H1 (cell line): ENCODE results near the gene GPC6. TPM values are rescaled to one million over a fixed set of nuclear protein-coding genes. Genes with fewer than 3 reads are reported as not detected.

Experiments used
- CTCF ChIA-PET: fragments of 300-600 bp; sonication (Branson Sonifier 250); formaldehyde crosslinking; loops from one replicate; lab custom pipeline; 2021; ENCODE audit not compliant: partially characterized antibody; lab: Charles Lee
- POLR2A ChIA-PET: fragments of 300-600 bp; sonication (Branson Sonifier 250); formaldehyde crosslinking; loops from one replicate; lab custom pipeline; 2021; ENCODE audit warnings: inconsistent platforms; ENCODE audit not compliant: partially characterized antibody; lab: Charles Lee
- DNase-seq, 2 experiments: peaks; one replicate each; pipeline versions ENCODE4 v3.0.0 to v3.0.0-alpha.2; 2010 to 2022; ENCODE audit warnings: low spot score in 2 of 2, low read depth in 1 of 2, mixed read lengths in 1 of 2
- FAIRE-seq: peaks from 2 replicates; lab custom pipeline; 2011; peaks lifted over from hg19 to GRCh38; lab: Jason Lieb, UNC
- H2AFZ ChIP-seq: 2 replicates; pipeline ENCODE4 v1.8.1; 2012; ENCODE audit warnings: low read length, inconsistent platforms
- H2AK5ac ChIP-seq: 2 replicates; pipeline ENCODE4 v1.6.1; 2013; ENCODE audit warnings: low read depth, low read length
- H2BK120ac ChIP-seq: replicated peaks from 2 replicates; pipeline ENCODE3; 2013; ENCODE audit warnings: low read depth, low read length, inconsistent platforms
- H2BK12ac ChIP-seq: 2 replicates; pipeline ENCODE4 v1.6.1; 2013; ENCODE audit warnings: low read depth, low read length
- H2BK15ac ChIP-seq: 2 replicates; pipeline ENCODE4 v1.6.1; 2013; ENCODE audit warnings: low read length
- H2BK20ac ChIP-seq: 2 replicates; pipeline ENCODE4 v1.6.1; 2013; ENCODE audit warnings: low read length
- H2BK5ac ChIP-seq: 2 replicates; pipeline ENCODE4 v1.6.1; 2013; ENCODE audit warnings: low read depth, low read length
- H3K14ac ChIP-seq: 2 replicates; pipeline ENCODE4 v1.6.1; 2013; ENCODE audit warnings: inconsistent platforms; ENCODE audit not compliant: insufficient read length
- H3K18ac ChIP-seq: 2 replicates; pipeline ENCODE4 v1.6.1; 2013; ENCODE audit warnings: low read length; ENCODE audit errors: extremely low read depth
- H3K23ac ChIP-seq: 2 replicates; pipeline ENCODE4 v1.6.1; 2013; ENCODE audit warnings: inconsistent platforms; ENCODE audit not compliant: insufficient read length
- H3K23me2 ChIP-seq: 2 replicates; pipeline ENCODE4 v1.6.1; 2013; ENCODE audit warnings: low read depth, low read length
- H3K27ac ChIP-seq: 2 replicates; pipeline ENCODE4 v1.6.1; 2011; ENCODE audit warnings: low read depth, low read length, inconsistent platforms
- H3K27me3 ChIP-seq, 4 experiments: replicated peaks in 1 of 4; 1 replicate in 1 of 4; 2 replicates in 3 of 4; pipeline versions ENCODE4 v1.6.1 to v1.8.1; 2011 to 2013; ENCODE audit warnings: low read length in 3 of 4, mild to moderate bottlenecking in 3 of 4, inconsistent platforms in 2 of 4, mixed read lengths in 2 of 4, moderate library complexity in 1 of 4; ENCODE audit not compliant: control insufficient read depth in 3 of 4, insufficient read depth in 3 of 4; ENCODE audit errors: extremely low read depth in 1 of 4
- H3K36me3 ChIP-seq, 4 experiments: 2 replicates each; pipeline versions ENCODE4 v1.6.1 to v1.8.1; 2011 to 2013; ENCODE audit warnings: mild to moderate bottlenecking in 4 of 4, low read length in 3 of 4, moderate library complexity in 2 of 4, control low read depth in 1 of 4, inconsistent platforms in 1 of 4; ENCODE audit not compliant: insufficient read depth in 4 of 4, control insufficient read depth in 2 of 4
- H3K4ac ChIP-seq: replicated peaks from 2 replicates; pipeline ENCODE3; 2013; ENCODE audit warnings: low read length, low read depth, mixed read lengths, inconsistent platforms; ENCODE audit not compliant: insufficient read length
- H3K4me1 ChIP-seq, 4 experiments: replicated peaks in 1 of 4; 1 replicate in 1 of 4; 2 replicates in 3 of 4; pipeline versions ENCODE4 v1.6.1 to v1.8.1; 2011 to 2013; ENCODE audit warnings: low read length in 3 of 4, inconsistent platforms in 2 of 4, mixed read lengths in 1 of 4; ENCODE audit not compliant: insufficient read depth in 4 of 4, control insufficient read depth in 3 of 4
- H3K4me2 ChIP-seq, 2 experiments: 2 replicates each; pipeline versions ENCODE4 v1.6.1 to v1.8.1; 2011 to 2013; ENCODE audit warnings: low read depth in 2 of 2, low read length in 2 of 2, control low read depth in 1 of 2, inconsistent platforms in 1 of 2, mild to moderate bottlenecking in 1 of 2; ENCODE audit not compliant: insufficient read depth in 1 of 2
- H3K4me3 ChIP-seq, 4 experiments: fragments of 200-600, 300-600 bp in 1 of 4; sonication (generic), shearing (Covaris generic), sonication (Bioruptor Twin) in 1 of 4; 2 replicates each; pipeline versions ENCODE4 v1.5.1 to v1.8.1; 2011 to 2016; ENCODE audit warnings: low read length in 4 of 4, low read depth in 3 of 4, control low read depth in 2 of 4, inconsistent platforms in 2 of 4, mild to moderate bottlenecking in 2 of 4, mixed read lengths in 1 of 4, moderate library complexity in 1 of 4; ENCODE audit not compliant: insufficient read depth in 2 of 4; ENCODE audit errors: extremely low read depth in 1 of 4
- H3K56ac ChIP-seq: replicated peaks from 2 replicates; pipeline ENCODE3; 2013; ENCODE audit warnings: low read depth, mild to moderate bottlenecking, mixed read lengths, low read length, inconsistent platforms; ENCODE audit not compliant: insufficient read length
- H3K79me1 ChIP-seq: 2 replicates; pipeline ENCODE4 v1.6.1; 2013; ENCODE audit warnings: low read depth, low read length, control low read depth
- H3K79me2 ChIP-seq, 2 experiments: 2 replicates each; pipeline versions ENCODE4 v1.6.1 to v1.8.1; 2012 to 2013; ENCODE audit warnings: low read length in 2 of 2, mild to moderate bottlenecking in 2 of 2, inconsistent platforms in 1 of 2; ENCODE audit not compliant: insufficient read depth in 2 of 2, control insufficient read depth in 1 of 2
- H3K9ac ChIP-seq, 4 experiments: replicated peaks in 1 of 4; 1 replicate in 1 of 4; 2 replicates in 3 of 4; pipeline versions ENCODE4 v1.6.1 to v1.8.1; 2011 to 2013; ENCODE audit warnings: low read depth in 3 of 4, low read length in 3 of 4, control low read depth in 2 of 4, mild to moderate bottlenecking in 2 of 4, moderate library complexity in 2 of 4, inconsistent platforms in 1 of 4; ENCODE audit errors: extremely low read depth in 1 of 4
- H3K9me3 ChIP-seq, 2 experiments: 2 replicates each; pipeline versions ENCODE4 v1.6.1 to v1.8.1; 2012 to 2013; ENCODE audit warnings: mild to moderate bottlenecking in 2 of 2, moderate library complexity in 2 of 2, control low read depth in 1 of 2, inconsistent platforms in 1 of 2, low read depth in 1 of 2, low read length in 1 of 2, mixed read lengths in 1 of 2; ENCODE audit not compliant: insufficient read depth in 2 of 2
- H4K20me1 ChIP-seq, 2 experiments: replicated peaks in 1 of 2; 2 replicates each; pipeline versions ENCODE3 to v1.8.1; 2011 to 2013; ENCODE audit warnings: inconsistent platforms in 2 of 2, low read length in 2 of 2, mild to moderate bottlenecking in 1 of 2; ENCODE audit not compliant: insufficient read depth in 2 of 2, control insufficient read depth in 1 of 2
- H4K5ac ChIP-seq: 2 replicates; pipeline ENCODE4 v1.6.1; 2013; ENCODE audit warnings: low read length, low read depth, mixed read lengths, inconsistent platforms; ENCODE audit not compliant: insufficient read length
- H4K8ac ChIP-seq: 2 replicates; pipeline ENCODE4 v1.8.0; 2013; ENCODE audit warnings: mild to moderate bottlenecking, moderate library complexity, low read length, inconsistent platforms; ENCODE audit not compliant: insufficient read depth; ENCODE audit errors: extremely low read depth
- H4K91ac ChIP-seq: replicated peaks from 2 replicates; pipeline ENCODE3; 2013; ENCODE audit warnings: low read length, mixed read lengths, inconsistent platforms; ENCODE audit not compliant: insufficient read length
- KDM4A ChIP-seq: IDR thresholded peaks from one replicate; pipeline ENCODE4 v1.7.1; 2012; ENCODE audit warnings: low read depth, mild to moderate bottlenecking, moderate library complexity, low read length, inconsistent platforms; ENCODE audit not compliant: severe bottlenecking
- POLR2A ChIP-seq, 2 experiments: IDR thresholded peaks; 1 replicate in 1 of 2; 2 replicates in 1 of 2; pipeline ENCODE4 v1.6.1; 2011; ENCODE audit warnings: low read depth in 2 of 2, low read length in 2 of 2, mild to moderate bottlenecking in 2 of 2; ENCODE audit errors: control extremely low read depth in 1 of 2
- RNF2 ChIP-seq: fragments of 200-900, 300-1000 bp; sonication (generic); IDR thresholded peaks from 2 replicates; pipeline ENCODE4 v1.7.1; 2016; ENCODE audit warnings: borderline replicate concordance, low read depth, mild to moderate bottlenecking, antibody characterized with exemption, low read length; ENCODE audit not compliant: poor library complexity, severe bottlenecking; ENCODE audit errors: missing control alignments
- SP4 ChIP-seq: IDR thresholded peaks from 2 replicates; pipeline ENCODE4 v1.6.1; 2012; ENCODE audit warnings: low read length, inconsistent platforms
- TAF7 ChIP-seq: optimal IDR thresholded peaks from 2 replicates; pipeline ENCODE3; 2011; ENCODE audit warnings: low read depth, mild to moderate bottlenecking, inconsistent platforms, low read length, moderate library complexity, borderline replicate concordance
- WGBS, 2 experiments: shearing (Covaris generic) in 1 of 2; methylation state at CpG; one replicate each; pipeline versions ENCODE4 v1.1.6 to v1.1.7; 2013 to 2015; ENCODE audit warnings: low lambda C conversion rate in 2 of 2, mixed read lengths in 2 of 2, inconsistent platforms in 1 of 2, low coverage in 1 of 2, missing lambda C conversion rate in 1 of 2; ENCODE audit not compliant: insufficient replicate concordance in 2 of 2, insufficient coverage in 1 of 2, insufficient read length in 1 of 2; ENCODE audit errors: extremely low coverage in 1 of 2, missing lambda C conversion rate in 1 of 2; 5-methylcytosine and 5-hydroxymethylcytosine counted together
- polyA plus RNA-seq, 7 experiments: library from polyadenylated mRNA; depleted of rRNA in 3 of 7; stranded (reverse) in 5 of 7; unstranded in 2 of 7; fragments of >200 nt in 5 of 7; fragments of 200-250 nt in 2 of 7; gene quantifications; 1 replicate in 5 of 7; 2 replicates in 1 of 7; 4 replicates in 1 of 7; pipeline versions ENCODE4 v1.2.1 to v1.2.3, GENCODE V29; 2011 to 2013; ENCODE audit warnings: missing spikeins in 2 of 7, mixed read lengths in 2 of 7
- total RNA-seq: library from RNA; stranded (reverse); fragmentation: NEBNext Ultra II Directional; extraction: Animal tissue kit (Norgen Biotek cat#: 25700); gene quantifications from 2 replicates; pipeline ENCODE4 v1.2.1, GENCODE V29; 2021

Gene GPC6
- total and polyA plus RNA-seq, 2 of the 8 experiments (the other 6 are each of a cell fraction or from before 2014, with no cell fraction given), result 5.4 to 12.0 TPM

DNA sequence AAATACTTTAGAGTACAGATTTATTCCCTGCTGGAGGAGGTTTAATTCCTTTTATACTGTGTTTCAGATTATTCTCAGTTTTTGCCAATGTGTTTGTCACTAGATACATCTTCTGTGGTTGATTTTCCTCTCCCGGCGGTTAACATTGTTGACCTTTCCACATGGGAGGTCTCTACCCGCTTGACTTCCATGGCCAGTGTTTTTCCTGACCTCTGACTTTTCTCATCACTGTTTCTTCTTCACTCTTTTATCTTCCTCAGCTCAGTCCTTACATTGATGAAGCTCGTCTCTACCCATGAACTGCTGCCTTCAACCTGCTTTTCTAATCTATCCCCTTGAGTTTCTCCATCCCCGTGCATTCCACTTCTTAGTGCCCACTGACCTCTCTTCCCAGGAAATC is 517.4 kb downstream of the GPC6 start:
- Histone ChIP-seq H3K79me2 (no peaks in the 10 kb centered on the region), H3K23me2 (no peaks in the 10 kb centered on the region; the same call in 1 of the 2 replicates), H2BK20ac (no peak overlapping the region), H2AK5ac (no peak overlapping the region), H3K27ac (no peak overlapping the region), H3K4me3 (no peak overlapping the region), H3K18ac (no peak overlapping the region), H2BK120ac (no peak overlapping the region), H3K4me1 (no peaks in the 10 kb centered on the region; a peak in 1 of 7 replicates), H3K9me3 (no peaks in the 10 kb centered on the region), H4K91ac (no peak overlapping the region), H4K20me1 (no peaks in the 10 kb centered on the region), H4K5ac (no peak overlapping the region), H3K23ac (no peak overlapping the region), H2BK12ac (no peak overlapping the region), H3K56ac (no peak overlapping the region), H2AFZ (no peak overlapping the region), H3K9ac (no peak overlapping the region), H3K27me3 (no peaks in the 10 kb centered on the region), H3K4me2 (no peak overlapping the region), H2BK5ac (no peak overlapping the region), H3K36me3 (no peaks in the 10 kb centered on the region), H2BK15ac (no peak overlapping the region), H3K14ac (no peak overlapping the region), H3K79me1 (no peaks in the 10 kb centered on the region), H4K8ac (no peak overlapping the region), H3K4ac (no peak overlapping the region)
- CTCF ChIA-PET, result no interaction called here
- POLR2A ChIA-PET, result no interaction called here
- 92% methylated on average over 5 of the region's 5 CpGs; no CpG with 5 or more reads in 1 of the 2 experiments for WGBS, 2 experiments
- FAIRE-seq (no peak), DNase-seq (no peak)
- TF ChIP-seq KDM4A (no peak), POLR2A (IDR thresholded peaks at IDR 0.05; ENCODE audit: control extremely low read depth in 1 of 2, low read depth in 2 of 2, low read length in 2 of 2) (no peak), SP4 (no peak), TAF7 (no peak), RNF2 (no peak)
